Heart right ventricle (tissue), 16 donors: ENCODE measurements around the gene C10orf62. TPM values are rescaled to one million over a fixed set of nuclear protein-coding genes. Genes with fewer than 3 reads are reported as not detected.

Source experiments
- ATAC-seq, 8 donors: fragments of 200-7000 bp; cut with Tn5 transposase; one replicate each; pipeline ENCODE4 v1.9.1; 2020; ENCODE audit warnings: mild to moderate bottlenecking in 8 of 8, moderate library complexity in 8 of 8, moderate number of reproducible peaks in 1 of 8
- DNase-seq, 2 donors: peaks; one replicate each; pipeline ENCODE4 v3.0.0-alpha.2; 2020
- H3K27ac ChIP-seq, 10 donors: fragments of 200-600 bp; sonication (generic) in 2 of 10; one replicate each; pipeline versions ENCODE4 v1.5.0 to v1.8.0; 2020 to 2022; ENCODE audit warnings: mild to moderate bottlenecking in 3 of 10
- H3K27me3 ChIP-seq, 7 donors: fragments of 200-600 bp; one replicate each; pipeline ENCODE4 v1.8.0; 2021 to 2022; ENCODE audit warnings: mild to moderate bottlenecking in 2 of 7
- H3K36me3 ChIP-seq, 9 donors: fragments of 200-600 bp; sonication (generic) in 1 of 9; one replicate each; pipeline versions ENCODE4 v1.5.0 to v1.8.0; 2020 to 2022; ENCODE audit warnings: mild to moderate bottlenecking in 2 of 9
- H3K4me1 ChIP-seq, 9 donors: fragments of 200-600 bp; sonication (generic) in 1 of 9; one replicate each; pipeline versions ENCODE4 v1.5.0 to v1.8.0; 2020 to 2022; ENCODE audit warnings: mild to moderate bottlenecking in 4 of 9
- H3K4me3 ChIP-seq, 10 donors: fragments of 200-600 bp; sonication (generic) in 2 of 10; one replicate each; pipeline versions ENCODE4 v1.5.0 to v1.8.0; 2020 to 2022; ENCODE audit warnings: mild to moderate bottlenecking in 7 of 10, moderate library complexity in 2 of 10
- H3K9me3 ChIP-seq, 11 donors: fragments of 200-600 bp in 10 of 11; sonication (generic) in 2 of 11; one replicate each; pipeline versions ENCODE4 v1.5.0 to v1.8.0; 2013 to 2022; ENCODE audit warnings: mild to moderate bottlenecking in 2 of 11, control low read depth in 1 of 11, moderate library complexity in 1 of 11
- CTCF ChIP-seq, 9 donors: fragments of 200-600 bp; sonication (generic) in 2 of 9; IDR thresholded peaks; one replicate each; pipeline versions ENCODE4 v1.5.0 to v1.8.0; 2021 to 2022; ENCODE audit warnings: antibody characterized with exemption in 9 of 9, mild to moderate bottlenecking in 5 of 9, moderate library complexity in 1 of 9
- WGBS, 2 donors: extraction: QIAGEN DNeasy Blood & Tissue Kit; methylation state at CpG; one replicate each; pipeline ENCODE4 v1.1.7; 2013; ENCODE audit warnings: inconsistent platforms in 1 of 2; 5-methylcytosine and 5-hydroxymethylcytosine counted together
- intact Hi-C, 10 donors: fragments of 100-400 bp; cut with DNase I; formaldehyde crosslinking; loops; one replicate each; pipeline versions ENCODE4 v1.11.1 to v1.14.2; 2022
- polyA plus RNA-seq, 2 donors: library from polyadenylated mRNA; stranded (reverse); fragments of 200-250 nt; gene quantifications; one replicate each; pipeline ENCODE4 v1.2.3, GENCODE V29; 2013
- total RNA-seq, 10 donors: library from RNA; stranded (reverse); fragmentation: NEBNext Ultra II Directional in 3 of 10; extraction: Animal tissue kit (Norgen Biotek cat#: 25700) in 3 of 10; gene quantifications; one replicate each; pipeline versions ENCODE4 v1.2.1 to v1.2.4, GENCODE V29; 2021 to 2023
- donor health status: Arrhythmogenic right ventricular cardiomyopathy.
- donor health status: ischemic (EF 13 %, LVEDD 7.1; RV severe dilation, severe dysfunction).
- donor health status: healthy with polysubstance abuse.
- donor health status: DM: no; HTN: yes; CAD: no.
- donor health status: DM: no; HTN: no; CAD: no.
- donor health status: ischemic (EF 25% LVEDD 6.9; RV normal size, moderate dysfunction).
- donor health status: ischemic (EF 25% LVEDD 5.7; RV mildly dilated, moderate dysfunction).
- donor health status: healthy.
- donor health status: DM: yes; HTN: yes; CAD: no.
- donor health status: Ischemic cardiomyopathy.
- donor health status: ischemic (EF 35%, LVEDD 5.7; RV mildly dilated, moderate dysfunction).
- donor health status: nonischemic (EF 11% LVEDD 7.7; RV severe dilation, severe dysfunction).
- donor health status: DM: yes; HTN: yes; CAD: no.
- donor health status: PGD.
- donor health status: ischemic (EF 29% LVEDD 5.4; RV normal size, mild dysfunction).
- donor health status: nonischemic (EF 23%, LVEDD 6.1; RV moderate dilation, normal function).

C10orf62 gene
- total and polyA plus RNA-seq, 12 donors: 0.20 to 2.4 (median 1.1) TPM; not detected in 2

DNA sequence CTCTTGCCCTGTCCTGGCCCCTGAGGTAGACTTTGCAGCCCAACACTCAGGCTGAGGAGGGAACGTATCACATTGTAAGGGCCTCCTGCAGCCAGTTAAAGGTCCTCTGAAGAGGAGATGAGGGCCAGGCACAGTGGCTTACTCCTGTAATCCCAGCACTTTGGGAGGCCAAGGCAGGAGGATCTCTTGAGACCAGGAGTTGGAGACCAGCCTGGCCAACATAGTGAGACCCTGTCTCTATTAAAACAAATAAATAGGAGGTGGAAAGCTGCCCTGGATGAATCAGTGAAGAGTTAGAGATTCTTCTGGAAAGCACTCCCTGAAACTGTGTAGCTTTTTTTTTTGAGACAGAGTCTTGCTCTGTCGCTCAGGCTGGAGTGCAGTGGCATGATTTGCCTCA is 2.3 kb upstream of the C10orf62 start:
- no peak for ATAC-seq
- H3K27ac ChIP-seq: peak overlapping the region in 5 of 10 donors; percentile 80 to 91 (median 89)
- intact Hi-C loops: no loop called here
- H3K36me3 ChIP-seq: no peaks in the 10 kb centered on the region
- no peak overlapping the region for H3K4me3 ChIP-seq
- DNase-seq: no peak
- WGBS, 2 donors: 83 to 90% methylated on average over 2 of the region's 2 CpGs
- no peak for TF ChIP-seq CTCF (IDR thresholded peaks at IDR 0.05)
- H3K4me1 ChIP-seq: peaks cover 0 to 45% (median 9%) of the 10 kb centered on the region in 9 donors
- H3K27me3 ChIP-seq: no peaks in the 10 kb centered on the region
- no peaks in the 10 kb centered on the region for H3K9me3 ChIP-seq

- 92% methylated on average over 15 of the region's 15 CpGs for WGBS, 2 donors
- H3K9me3 ChIP-seq: no peaks in the 10 kb centered on the region
- intact Hi-C loops: no loop called here
- TF ChIP-seq CTCF (IDR thresholded peaks at IDR 0.05): no peak
- H3K36me3 ChIP-seq: no peaks in the 10 kb centered on the region
- no peak overlapping the region for H3K4me3 ChIP-seq
- ATAC-seq (no peak), DNase-seq (no peak)
- H3K27ac ChIP-seq: no peak overlapping the region
- H3K4me1 ChIP-seq: peaks cover 0 to 35% (median 7%) of the 10 kb centered on the region in 9 donors
- H3K27me3 ChIP-seq: no peaks in the 10 kb centered on the region
Measured at GRCh38 chr10:97590082-97590747, 694 bp downstream of the C10orf62 start.

- DNase-seq (no peak), ATAC-seq (no peak)
- no peaks in the 10 kb centered on the region for H3K36me3 ChIP-seq
- H3K4me3 ChIP-seq: no peak overlapping the region
- H3K4me1 ChIP-seq: peaks cover 0 to 35% (median 12%) of the 10 kb centered on the region in 9 donors
- intact Hi-C loops: no loop called here
- H3K9me3 ChIP-seq: no peaks in the 10 kb centered on the region
- no peaks in the 10 kb centered on the region for H3K27me3 ChIP-seq
- TF ChIP-seq CTCF (IDR thresholded peaks at IDR 0.05): no peak
- H3K27ac ChIP-seq: no peak overlapping the region
- WGBS, 2 donors: 67 to 68% methylated on average over 5 of the region's 5 CpGs
Measured at GRCh38 chr10:97590748-97591495, 1.4 kb downstream of the C10orf62 start.

- Histone ChIP-seq H3K4me3 (no peak overlapping the region), H3K27me3 (no peaks in the 10 kb centered on the region), H3K27ac (peak overlapping the region in 6 of 10 donors; percentile 20 to 99 (median 62)), H3K9me3 (no peaks in the 10 kb centered on the region), H3K4me1 (peaks cover 5 to 49% (median 22%) of the 10 kb centered on the region in 9 donors), H3K36me3 (no peaks in the 10 kb centered on the region)
- intact Hi-C loops: no loop called here
- WGBS, 2 donors: 66% methylated on average over 4 of the region's 4 CpGs
- no peak for DNase-seq
- no peak for TF ChIP-seq CTCF (IDR thresholded peaks at IDR 0.05)
- ATAC-seq: no peak
Measured at GRCh38 chr10:97593421-97593820, 3.9 kb downstream of the C10orf62 start.
